WTC11 (cell line): ENCODE data around the gene ZNF684.

Experiments used
- NFE2L1 ChIP-seq: sonication (generic); formaldehyde crosslinking; IDR thresholded peaks from 2 replicates; pipeline ENCODE4 v1.8.1; 2023; ENCODE audit warnings: missing genetic modification reagents
- TF ChIP-seq, protein P1 (sequence below): fragments of 250-450 bp; sonication (Bioruptor Pico); IDR thresholded peaks from 2 replicates; pipeline ENCODE4 v1.9.0; 2021; ENCODE audit warnings: mild to moderate bottlenecking

DNA sequence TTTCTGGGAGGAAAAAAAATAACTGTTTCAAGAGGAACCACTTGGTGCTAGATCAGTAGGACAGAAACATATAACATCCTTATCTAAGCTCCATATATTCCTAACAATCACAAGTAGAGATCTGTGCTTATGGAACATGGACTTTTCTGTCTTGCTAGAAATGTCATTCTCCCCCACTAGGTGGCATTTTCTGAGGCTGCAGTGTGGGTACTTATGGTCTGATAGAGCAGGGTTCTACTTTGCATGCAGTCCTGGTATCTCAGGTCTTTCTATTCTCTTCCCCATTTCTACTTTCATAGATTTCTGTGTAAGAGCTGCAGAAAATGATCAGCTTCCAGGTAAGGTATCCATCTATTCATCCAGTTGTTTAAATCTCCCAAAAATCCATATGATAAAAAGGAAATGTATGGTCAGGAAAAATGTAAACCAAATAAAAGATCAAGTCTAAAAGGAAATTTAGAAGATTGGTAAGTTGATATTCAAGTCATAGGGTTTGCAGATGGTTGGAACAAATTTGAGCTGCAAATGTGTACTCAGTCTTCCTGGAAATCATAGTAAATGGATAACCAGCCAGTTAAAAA, 1.5 kb downstream of the ZNF684 start:
- TF ChIP-seq NFE2L1 (CRISPR knock-in tag) = no peak
- TF ChIP-seq, protein P1, sequence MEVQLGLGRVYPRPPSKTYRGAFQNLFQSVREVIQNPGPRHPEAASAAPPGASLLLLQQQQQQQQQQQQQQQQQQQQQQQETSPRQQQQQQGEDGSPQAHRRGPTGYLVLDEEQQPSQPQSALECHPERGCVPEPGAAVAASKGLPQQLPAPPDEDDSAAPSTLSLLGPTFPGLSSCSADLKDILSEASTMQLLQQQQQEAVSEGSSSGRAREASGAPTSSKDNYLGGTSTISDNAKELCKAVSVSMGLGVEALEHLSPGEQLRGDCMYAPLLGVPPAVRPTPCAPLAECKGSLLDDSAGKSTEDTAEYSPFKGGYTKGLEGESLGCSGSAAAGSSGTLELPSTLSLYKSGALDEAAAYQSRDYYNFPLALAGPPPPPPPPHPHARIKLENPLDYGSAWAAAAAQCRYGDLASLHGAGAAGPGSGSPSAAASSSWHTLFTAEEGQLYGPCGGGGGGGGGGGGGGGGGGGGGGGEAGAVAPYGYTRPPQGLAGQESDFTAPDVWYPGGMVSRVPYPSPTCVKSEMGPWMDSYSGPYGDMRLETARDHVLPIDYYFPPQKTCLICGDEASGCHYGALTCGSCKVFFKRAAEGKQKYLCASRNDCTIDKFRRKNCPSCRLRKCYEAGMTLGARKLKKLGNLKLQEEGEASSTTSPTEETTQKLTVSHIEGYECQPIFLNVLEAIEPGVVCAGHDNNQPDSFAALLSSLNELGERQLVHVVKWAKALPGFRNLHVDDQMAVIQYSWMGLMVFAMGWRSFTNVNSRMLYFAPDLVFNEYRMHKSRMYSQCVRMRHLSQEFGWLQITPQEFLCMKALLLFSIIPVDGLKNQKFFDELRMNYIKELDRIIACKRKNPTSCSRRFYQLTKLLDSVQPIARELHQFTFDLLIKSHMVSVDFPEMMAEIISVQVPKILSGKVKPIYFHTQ (CRISPR knock-in tag) = no peak
